ENCODE data around the gene LRRC49. TPM values are rescaled to one million over a fixed set of nuclear protein-coding genes. Genes with fewer than 3 reads are reported as not detected.
"Not testable (repeated sequence)": the region's sequence is repeated elsewhere in the genome, so short reads cannot be mapped to it uniquely, and the experiment has no call there.

LRRC49 gene
- total RNA-seq, 1 experiment from 2014 or later, result 7.4 TPM

DNA sequence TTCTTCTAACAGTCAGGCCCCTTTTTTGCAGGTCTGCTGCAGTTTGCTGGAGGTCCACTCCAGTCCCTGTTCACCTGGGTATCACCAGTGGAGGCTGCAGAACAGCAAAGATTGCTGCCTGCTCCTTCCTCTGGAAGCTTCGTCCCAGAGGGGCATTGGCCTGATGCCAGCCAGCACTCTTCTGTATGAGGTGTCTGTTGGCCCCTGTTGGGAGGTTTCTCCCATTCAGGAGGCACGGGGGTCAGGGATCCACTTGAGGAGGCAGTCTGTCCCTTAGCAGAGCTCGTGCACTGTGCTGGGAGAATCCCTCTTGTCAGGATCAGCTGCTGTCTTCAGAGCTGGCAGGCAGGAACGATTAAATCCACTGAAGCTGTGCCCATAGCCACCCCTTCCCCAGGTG, 138.6 kb downstream of the LRRC49 start:
- H3K4me3 ChIP-seq (replicated peaks in 1 of 2; ENCODE audit: low read depth in 1 of 2, low read length in 2 of 2); H3K4me2 ChIP-seq (ENCODE audit: low read length); H4K20me1 ChIP-seq (ENCODE audit: insufficient read depth); H3K9me2 ChIP-seq (ENCODE audit: insufficient read depth); H2AFZ ChIP-seq (ENCODE audit: low read depth, low read length, poor library complexity, severe bottlenecking); CTCF ChIA-PET; DNase-seq (ENCODE audit: low read depth, low spot score); H3K27ac ChIP-seq (ENCODE audit: low read depth, low read length); ATAC-seq; H3K27me3 ChIP-seq (ENCODE audit: insufficient read depth, low read length); H3K36me3 ChIP-seq (ENCODE audit: control insufficient read depth in 1 of 2, insufficient read depth in 2 of 2, low read length in 2 of 2); intact Hi-C loops (cut with micrococcal nuclease); H3K9me3 ChIP-seq (ENCODE audit: control insufficient read depth in 1 of 2, insufficient read depth in 1 of 2, low read depth in 1 of 2, low read length in 2 of 2); H3K79me2 ChIP-seq (ENCODE audit: insufficient read depth, low read length); H3K9ac ChIP-seq (ENCODE audit: low read length); H3K4me1 ChIP-seq (ENCODE audit: control insufficient read depth in 1 of 2, insufficient read depth in 2 of 2, low read length in 2 of 2); POLR2A ChIA-PET; BruUV-seq (replicated peaks): not testable (repeated sequence)
- RAD21 ChIA-PET (ENCODE audit: low non-redundant PET in 1 of 2, low total read pairs in 2 of 2, uncharacterized antibody in 2 of 2, unreplicated experiment in 2 of 2), result interaction anchor here in 1 of 2 experiments (0.6 kb wide), 1 partner anchor 99 kb away, joined by 5 read pairs; no protein-coding TSS in a partner anchor

GRCh38 chr15:71035478-71035877, 142.9 kb downstream of the LRRC49 start:
- ATAC-seq; H3K79me2 ChIP-seq (ENCODE audit: insufficient read depth, low read length); RAD21 ChIA-PET (ENCODE audit: low non-redundant PET in 1 of 2, low total read pairs in 2 of 2, uncharacterized antibody in 2 of 2, unreplicated experiment in 2 of 2); DNase-seq (ENCODE audit: low read depth, low spot score); H2AFZ ChIP-seq (ENCODE audit: low read depth, low read length, poor library complexity, severe bottlenecking); H3K36me3 ChIP-seq (ENCODE audit: control insufficient read depth in 1 of 2, insufficient read depth in 2 of 2, low read length in 2 of 2); H3K4me2 ChIP-seq (ENCODE audit: low read length); H3K4me3 ChIP-seq (replicated peaks in 1 of 2; ENCODE audit: low read depth in 1 of 2, low read length in 2 of 2); CTCF ChIA-PET; H3K27me3 ChIP-seq (ENCODE audit: insufficient read depth, low read length); H3K9me2 ChIP-seq (ENCODE audit: insufficient read depth); H3K27ac ChIP-seq (ENCODE audit: low read depth, low read length); H3K9ac ChIP-seq (ENCODE audit: low read length); intact Hi-C loops (cut with micrococcal nuclease); BruUV-seq (replicated peaks); H4K20me1 ChIP-seq (ENCODE audit: insufficient read depth); H3K9me3 ChIP-seq (ENCODE audit: control insufficient read depth in 1 of 2, insufficient read depth in 1 of 2, low read depth in 1 of 2, low read length in 2 of 2); H3K4me1 ChIP-seq (ENCODE audit: control insufficient read depth in 1 of 2, insufficient read depth in 2 of 2, low read length in 2 of 2); POLR2A ChIA-PET: not testable (repeated sequence)

GRCh38 chr15:71042356-71042922, 149.8 kb downstream of the LRRC49 start:
- ChIA-PET CTCF (no interaction called here), POLR2A (no interaction called here), RAD21 (ENCODE audit: low non-redundant PET in 1 of 2, low total read pairs in 2 of 2, uncharacterized antibody in 2 of 2, unreplicated experiment in 2 of 2) (no interaction called here)
- Histone ChIP-seq H3K9ac (ENCODE audit: low read length) (no peak overlapping the region), H3K9me3 (ENCODE audit: control insufficient read depth in 1 of 2, insufficient read depth in 1 of 2, low read depth in 1 of 2, low read length in 2 of 2) (no peaks in the 10 kb centered on the region), H3K9me2 (ENCODE audit: insufficient read depth) (no peaks in the 10 kb centered on the region), H3K27ac (ENCODE audit: low read depth, low read length) (no peak overlapping the region), H3K79me2 (ENCODE audit: insufficient read depth, low read length) (no peaks in the 10 kb centered on the region), H3K36me3 (ENCODE audit: control insufficient read depth in 1 of 2, insufficient read depth in 2 of 2, low read length in 2 of 2) (no peaks in the 10 kb centered on the region), H3K27me3 (ENCODE audit: insufficient read depth, low read length) (no peaks in the 10 kb centered on the region), H3K4me3 (replicated peaks in 1 of 2; ENCODE audit: low read depth in 1 of 2, low read length in 2 of 2) (no peak overlapping the region), H3K4me2 (ENCODE audit: low read length) (no peak overlapping the region), H3K4me1 (ENCODE audit: control insufficient read depth in 1 of 2, insufficient read depth in 2 of 2, low read length in 2 of 2) (peaks cover 0 to 12% of the 10 kb centered on the region in 2 experiments; a peak in 2 of 4 replicates), H2AFZ (ENCODE audit: low read depth, low read length, poor library complexity, severe bottlenecking) (no peak overlapping the region), H4K20me1 (ENCODE audit: insufficient read depth) (no peaks in the 10 kb centered on the region)
- ATAC-seq (no peak), DNase-seq (ENCODE audit: low read depth, low spot score) (no peak)
- no TSS peak for BruUV-seq (replicated peaks)
- intact Hi-C loops (cut with micrococcal nuclease), result no loop called here
- no peak for TF ChIP-seq EGR1 (IDR thresholded peaks at IDR 0.05; ENCODE audit: low read depth)
- no peak for TF ChIP-seq POLR2AphosphoS5 (IDR thresholded peaks at IDR 0.05; ENCODE audit: low read depth, low read length)
- no peak for TF ChIP-seq SIN3A (IDR thresholded peaks at IDR 0.05; ENCODE audit: low read depth)
- no peak for TF ChIP-seq SP1 (IDR thresholded peaks at IDR 0.05; ENCODE audit: low read depth)
- TF ChIP-seq REST (IDR thresholded peaks at IDR 0.05; ENCODE audit: low read depth), result no peak
- no peak for TF ChIP-seq POLR2A (IDR thresholded peaks at IDR 0.05; ENCODE audit: borderline replicate concordance, extremely low read depth, insufficient read depth, insufficient read length)
- TF ChIP-seq ZFX (IDR thresholded peaks at IDR 0.05), result no peak
